Liver (tissue), 3 donors: ENCODE measurements around the gene PSD4.

Experiments used
- ATF3 ChIP-seq: IDR thresholded peaks from 2 replicates; pipeline ENCODE4 v1.6.1; 2016; ENCODE audit warnings: antibody characterized with exemption
- HNF4G ChIP-seq: IDR thresholded peaks from 2 replicates; pipeline ENCODE4 v1.6.1; 2016; ENCODE audit warnings: antibody characterized with exemption
- JUND ChIP-seq, 2 donors: IDR thresholded peaks; 2 replicates each; pipeline ENCODE4 v1.6.1; 2016; ENCODE audit warnings: antibody characterized with exemption in 2 of 2
- RXRA ChIP-seq, 2 donors: IDR thresholded peaks; 2 replicates each; pipeline ENCODE4 v1.6.1; 2017 to 2018; ENCODE audit warnings: antibody characterized with exemption in 2 of 2, mild to moderate bottlenecking in 1 of 2
- TAF1 ChIP-seq: conservative IDR thresholded peaks from 2 replicates; pipeline ENCODE4 v1.6.1; 2016; ENCODE audit warnings: antibody characterized with exemption, mild to moderate bottlenecking
- YY1 ChIP-seq: IDR thresholded peaks from 2 replicates; pipeline ENCODE4 v1.6.1; 2016; ENCODE audit warnings: antibody characterized with exemption, mild to moderate bottlenecking
- TF ChIP-seq, protein P1 (sequence below): fragments of 150-350 bp; IDR thresholded peaks from 2 replicates; pipeline ENCODE4 v1.5.1; 2017; ENCODE audit warnings: improper control_type of control experiment, low read depth, low read length; ENCODE audit not compliant: missing input control
- TF ChIP-seq, protein P2 (sequence below): IDR thresholded peaks from 2 replicates; pipeline ENCODE4 v1.6.1; 2016; ENCODE audit warnings: antibody characterized with exemption, mild to moderate bottlenecking
- TF ChIP-seq, protein P3 (sequence below): IDR thresholded peaks from 2 replicates; pipeline ENCODE4 v1.6.1; 2016; ENCODE audit warnings: antibody characterized with exemption
- donor health status: healthy.
- donor health status: healthy.

DNA sequence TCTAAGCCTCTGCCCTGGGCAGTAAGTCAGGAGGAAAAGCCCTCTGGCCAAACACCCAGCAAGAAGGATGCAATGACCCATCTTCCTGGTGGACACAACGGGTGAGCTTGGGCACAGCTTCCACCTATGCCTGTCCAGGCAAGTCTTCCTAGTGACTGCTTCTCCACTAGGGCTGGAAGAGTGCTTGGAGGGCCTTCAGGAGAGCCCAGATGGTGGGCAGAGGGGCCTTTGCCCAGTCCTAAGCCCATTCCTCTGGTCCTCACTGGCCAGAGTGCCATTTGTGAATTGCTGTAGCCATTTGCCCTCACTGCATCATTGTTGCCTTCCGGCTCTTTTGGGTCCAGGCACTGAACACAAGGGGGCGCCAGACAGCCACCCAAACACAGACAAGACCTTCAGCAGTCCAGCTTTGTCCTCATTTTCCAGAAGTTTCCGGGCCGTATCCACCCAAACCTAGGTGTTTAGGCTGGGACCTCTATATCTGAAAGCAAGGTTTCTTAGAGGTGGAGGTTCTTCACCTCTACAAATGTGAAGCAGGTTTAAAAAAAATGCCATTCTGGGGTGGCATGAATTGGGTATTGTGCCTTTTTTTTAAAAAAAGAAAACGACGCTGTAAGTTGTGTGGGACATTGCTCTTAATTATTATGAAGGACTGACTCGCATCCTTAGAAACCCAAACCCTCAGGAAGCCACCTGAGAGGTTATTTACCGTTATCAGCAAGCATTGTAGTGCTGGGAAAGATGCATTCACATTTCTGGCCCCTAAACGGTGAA, 75.4 kb downstream of the PSD4 start:
- TF ChIP-seq, protein P1, sequence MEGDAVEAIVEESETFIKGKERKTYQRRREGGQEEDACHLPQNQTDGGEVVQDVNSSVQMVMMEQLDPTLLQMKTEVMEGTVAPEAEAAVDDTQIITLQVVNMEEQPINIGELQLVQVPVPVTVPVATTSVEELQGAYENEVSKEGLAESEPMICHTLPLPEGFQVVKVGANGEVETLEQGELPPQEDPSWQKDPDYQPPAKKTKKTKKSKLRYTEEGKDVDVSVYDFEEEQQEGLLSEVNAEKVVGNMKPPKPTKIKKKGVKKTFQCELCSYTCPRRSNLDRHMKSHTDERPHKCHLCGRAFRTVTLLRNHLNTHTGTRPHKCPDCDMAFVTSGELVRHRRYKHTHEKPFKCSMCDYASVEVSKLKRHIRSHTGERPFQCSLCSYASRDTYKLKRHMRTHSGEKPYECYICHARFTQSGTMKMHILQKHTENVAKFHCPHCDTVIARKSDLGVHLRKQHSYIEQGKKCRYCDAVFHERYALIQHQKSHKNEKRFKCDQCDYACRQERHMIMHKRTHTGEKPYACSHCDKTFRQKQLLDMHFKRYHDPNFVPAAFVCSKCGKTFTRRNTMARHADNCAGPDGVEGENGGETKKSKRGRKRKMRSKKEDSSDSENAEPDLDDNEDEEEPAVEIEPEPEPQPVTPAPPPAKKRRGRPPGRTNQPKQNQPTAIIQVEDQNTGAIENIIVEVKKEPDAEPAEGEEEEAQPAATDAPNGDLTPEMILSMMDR, result peak; percentile 94
- TF ChIP-seq HNF4G, result no peak
- no peak for TF ChIP-seq TAF1
- peak; percentile 8 to 24 for TF ChIP-seq RXRA (IDR thresholded peaks at IDR 0.05)
- no peak for TF ChIP-seq JUND (IDR thresholded peaks at IDR 0.05)
- TF ChIP-seq YY1, result peak; percentile 43
- no peak for TF ChIP-seq ATF3
- TF ChIP-seq, protein P2, sequence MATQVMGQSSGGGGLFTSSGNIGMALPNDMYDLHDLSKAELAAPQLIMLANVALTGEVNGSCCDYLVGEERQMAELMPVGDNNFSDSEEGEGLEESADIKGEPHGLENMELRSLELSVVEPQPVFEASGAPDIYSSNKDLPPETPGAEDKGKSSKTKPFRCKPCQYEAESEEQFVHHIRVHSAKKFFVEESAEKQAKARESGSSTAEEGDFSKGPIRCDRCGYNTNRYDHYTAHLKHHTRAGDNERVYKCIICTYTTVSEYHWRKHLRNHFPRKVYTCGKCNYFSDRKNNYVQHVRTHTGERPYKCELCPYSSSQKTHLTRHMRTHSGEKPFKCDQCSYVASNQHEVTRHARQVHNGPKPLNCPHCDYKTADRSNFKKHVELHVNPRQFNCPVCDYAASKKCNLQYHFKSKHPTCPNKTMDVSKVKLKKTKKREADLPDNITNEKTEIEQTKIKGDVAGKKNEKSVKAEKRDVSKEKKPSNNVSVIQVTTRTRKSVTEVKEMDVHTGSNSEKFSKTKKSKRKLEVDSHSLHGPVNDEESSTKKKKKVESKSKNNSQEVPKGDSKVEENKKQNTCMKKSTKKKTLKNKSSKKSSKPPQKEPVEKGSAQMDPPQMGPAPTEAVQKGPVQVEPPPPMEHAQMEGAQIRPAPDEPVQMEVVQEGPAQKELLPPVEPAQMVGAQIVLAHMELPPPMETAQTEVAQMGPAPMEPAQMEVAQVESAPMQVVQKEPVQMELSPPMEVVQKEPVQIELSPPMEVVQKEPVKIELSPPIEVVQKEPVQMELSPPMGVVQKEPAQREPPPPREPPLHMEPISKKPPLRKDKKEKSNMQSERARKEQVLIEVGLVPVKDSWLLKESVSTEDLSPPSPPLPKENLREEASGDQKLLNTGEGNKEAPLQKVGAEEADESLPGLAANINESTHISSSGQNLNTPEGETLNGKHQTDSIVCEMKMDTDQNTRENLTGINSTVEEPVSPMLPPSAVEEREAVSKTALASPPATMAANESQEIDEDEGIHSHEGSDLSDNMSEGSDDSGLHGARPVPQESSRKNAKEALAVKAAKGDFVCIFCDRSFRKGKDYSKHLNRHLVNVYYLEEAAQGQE, result no peak
- TF ChIP-seq, protein P3, sequence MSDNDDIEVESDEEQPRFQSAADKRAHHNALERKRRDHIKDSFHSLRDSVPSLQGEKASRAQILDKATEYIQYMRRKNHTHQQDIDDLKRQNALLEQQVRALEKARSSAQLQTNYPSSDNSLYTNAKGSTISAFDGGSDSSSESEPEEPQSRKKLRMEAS, result no peak
